ENCODE measurements around the gene IFITM2.
"Not testable (repeated sequence)": the region's sequence is repeated elsewhere in the genome, so short reads cannot be mapped to it uniquely, and the experiment has no call there.

IFITM2 gene

DNA sequence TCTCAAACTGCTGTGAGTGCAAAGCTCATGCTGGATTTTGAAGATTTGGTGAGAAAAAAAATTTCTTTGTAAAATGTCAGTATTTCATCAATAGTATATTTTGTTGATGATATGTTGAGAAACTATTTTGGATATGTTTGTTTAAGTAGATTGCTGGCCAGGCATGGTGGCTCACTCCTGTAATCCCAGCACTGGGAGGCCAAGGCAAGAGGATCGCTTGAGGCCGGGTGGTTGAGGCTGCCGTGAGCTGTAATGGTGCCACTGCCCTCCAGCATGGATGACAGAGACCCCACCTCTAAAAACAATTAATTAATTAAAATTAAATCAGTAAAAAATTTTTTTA, 19.9 kb downstream of the IFITM2 start:
- no peak for DNase-seq

DNA sequence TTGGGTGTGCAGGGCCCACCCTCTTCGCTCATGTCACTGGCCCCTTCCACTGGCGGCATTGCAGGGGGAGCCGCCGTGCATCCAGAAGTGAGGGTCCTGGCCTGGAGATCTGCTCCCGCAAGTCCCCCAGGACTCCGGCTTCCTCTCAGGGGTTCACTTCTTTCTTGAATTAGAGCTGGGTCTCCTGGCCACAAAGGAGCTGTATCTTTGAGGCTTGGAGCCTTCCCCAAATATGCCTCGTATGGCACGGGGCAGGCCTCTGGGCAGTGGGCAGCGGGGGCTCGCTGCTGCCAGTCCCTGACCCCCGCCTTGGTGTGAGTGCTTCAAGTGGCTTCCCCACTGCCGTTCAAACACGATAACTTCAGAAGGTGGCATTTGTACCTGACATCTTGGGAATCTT, 20.4 kb downstream of the IFITM2 start:
- no peak for DNase-seq

DNA sequence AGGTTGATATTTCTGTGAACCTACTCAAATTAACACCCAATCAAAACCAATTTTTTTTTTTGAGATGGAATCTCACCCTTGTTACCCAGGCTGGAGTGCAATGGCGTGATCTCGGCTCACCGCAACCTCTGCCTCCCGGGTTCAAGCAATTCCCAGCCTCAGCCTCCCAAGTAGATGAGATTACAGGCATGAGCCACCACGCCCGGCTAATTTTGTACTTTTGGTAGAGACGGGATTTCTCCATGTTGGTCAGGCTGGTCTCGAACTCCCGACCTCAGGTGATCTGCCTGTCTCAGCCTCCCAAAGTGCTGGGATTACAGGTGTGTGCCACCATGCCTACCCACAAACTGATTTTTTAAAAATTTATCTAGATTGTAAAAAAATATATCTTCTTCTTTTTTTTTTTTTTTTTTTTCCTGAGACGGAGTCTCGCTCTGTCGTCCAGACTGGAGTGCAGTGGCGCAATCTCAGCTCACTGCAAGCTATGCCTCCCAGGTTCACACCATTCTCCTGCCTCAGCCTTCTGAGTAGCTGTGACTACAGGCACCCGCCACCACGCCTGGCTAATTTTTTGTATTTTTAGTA, 21.0 kb downstream of the IFITM2 start:
- not testable (repeated sequence) for DNase-seq

DNA sequence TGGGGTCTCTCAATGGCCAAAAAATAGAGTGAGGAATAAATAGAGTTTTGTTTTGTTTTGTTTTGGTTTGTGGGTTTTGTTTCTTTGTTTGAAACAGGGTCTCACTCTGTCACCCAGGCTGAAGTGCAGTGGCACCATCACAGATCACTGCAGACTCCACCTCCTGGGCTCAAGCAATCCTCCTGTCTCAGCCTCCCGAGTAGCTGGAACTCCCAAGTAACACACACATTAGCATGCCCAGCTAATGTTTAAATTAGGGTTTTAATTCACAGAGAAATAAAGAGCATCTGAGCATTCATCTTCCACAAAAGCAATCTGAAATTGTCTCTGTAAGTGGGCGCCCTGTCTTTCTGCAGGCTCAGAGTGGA, 22.3 kb downstream of the IFITM2 start:
- no peak for DNase-seq

DNA sequence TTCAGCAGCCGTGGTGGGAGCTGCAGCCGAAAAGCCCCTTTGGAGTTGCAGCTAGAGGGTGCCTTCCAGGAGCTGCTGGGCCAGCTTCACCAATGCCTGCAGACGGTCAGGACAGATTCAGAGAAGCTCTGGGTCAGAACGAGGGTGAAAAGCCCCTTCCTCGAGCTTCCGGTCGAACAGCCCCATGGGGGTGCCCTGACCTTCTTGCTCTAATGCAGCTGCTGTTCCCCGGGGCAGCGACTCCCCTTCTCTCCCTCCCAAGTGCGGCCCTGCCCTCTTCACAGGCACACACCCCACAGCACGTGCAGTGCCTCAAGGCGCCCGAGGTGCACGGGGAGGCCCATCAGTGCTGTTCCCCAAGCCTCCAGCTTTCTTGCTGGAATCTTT, 22.7 kb downstream of the IFITM2 start:
- DNase-seq: no peak

DNA sequence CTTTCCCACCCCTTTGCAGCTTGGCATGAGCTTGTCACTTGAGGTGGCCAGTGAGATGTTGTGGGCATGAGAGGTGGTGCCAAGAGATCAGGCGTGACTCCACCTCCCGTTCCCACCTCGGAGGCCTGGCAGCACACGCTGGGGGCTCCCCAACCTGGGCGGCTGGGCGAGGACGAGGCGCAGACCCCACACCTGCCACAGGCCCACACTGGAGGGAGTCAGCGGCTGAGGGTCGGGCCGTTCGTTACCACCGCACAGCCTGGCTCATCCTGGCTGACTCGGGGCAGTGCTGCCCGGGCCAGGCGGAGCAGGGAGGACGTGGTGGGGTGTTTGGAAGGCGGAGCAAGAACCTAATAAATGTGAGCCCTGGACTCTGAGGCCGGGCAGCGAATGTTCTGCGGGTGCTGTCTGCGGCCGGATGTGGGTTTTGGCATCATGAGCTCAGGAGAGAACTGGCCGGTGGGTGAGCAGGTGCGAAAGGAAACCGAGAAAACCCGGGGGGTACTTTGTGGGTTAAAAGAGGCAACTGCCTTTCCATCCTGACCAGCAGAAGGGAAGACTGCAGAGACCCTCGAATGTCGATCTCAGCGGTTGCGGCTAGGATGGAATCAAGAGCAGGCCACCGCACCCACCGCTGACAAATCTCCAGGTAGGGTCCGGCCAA, 23.2 kb downstream of the IFITM2 start:
- DNase-seq: no peak

DNA sequence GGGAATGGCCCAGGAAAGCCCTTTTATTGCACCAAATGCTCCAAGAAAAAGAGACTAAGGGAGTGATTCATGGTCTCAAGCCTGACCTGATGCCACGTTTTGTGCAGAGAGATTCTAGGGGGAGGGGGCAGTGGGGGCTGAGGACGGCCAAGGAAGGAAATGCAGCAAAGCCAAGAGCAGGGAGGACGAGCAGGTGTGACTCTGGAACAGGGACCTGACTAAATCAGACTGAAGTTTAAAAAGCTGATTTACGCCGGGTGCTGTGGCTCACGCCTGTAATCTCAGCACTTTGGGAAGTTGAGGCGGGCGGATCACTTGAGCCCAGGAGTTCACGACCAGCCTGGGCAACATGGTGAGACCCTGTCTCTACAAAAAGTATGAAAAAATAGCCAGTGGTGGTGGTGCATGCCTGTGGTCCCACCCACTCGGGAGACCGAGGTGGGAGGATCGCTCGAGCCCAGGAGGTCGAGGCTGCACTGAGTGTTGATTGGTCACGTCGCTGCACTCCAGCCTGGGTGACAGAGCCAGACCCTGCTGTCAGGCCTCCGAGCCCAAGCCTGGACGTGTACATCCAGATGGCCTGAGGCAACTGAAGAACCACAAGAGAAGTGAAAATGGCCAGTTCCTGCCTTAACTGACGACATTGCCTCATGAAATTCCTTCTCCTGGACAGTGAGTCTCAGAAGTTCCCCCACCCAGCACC, 23.9 kb downstream of the IFITM2 start:
- no peak for DNase-seq

DNA sequence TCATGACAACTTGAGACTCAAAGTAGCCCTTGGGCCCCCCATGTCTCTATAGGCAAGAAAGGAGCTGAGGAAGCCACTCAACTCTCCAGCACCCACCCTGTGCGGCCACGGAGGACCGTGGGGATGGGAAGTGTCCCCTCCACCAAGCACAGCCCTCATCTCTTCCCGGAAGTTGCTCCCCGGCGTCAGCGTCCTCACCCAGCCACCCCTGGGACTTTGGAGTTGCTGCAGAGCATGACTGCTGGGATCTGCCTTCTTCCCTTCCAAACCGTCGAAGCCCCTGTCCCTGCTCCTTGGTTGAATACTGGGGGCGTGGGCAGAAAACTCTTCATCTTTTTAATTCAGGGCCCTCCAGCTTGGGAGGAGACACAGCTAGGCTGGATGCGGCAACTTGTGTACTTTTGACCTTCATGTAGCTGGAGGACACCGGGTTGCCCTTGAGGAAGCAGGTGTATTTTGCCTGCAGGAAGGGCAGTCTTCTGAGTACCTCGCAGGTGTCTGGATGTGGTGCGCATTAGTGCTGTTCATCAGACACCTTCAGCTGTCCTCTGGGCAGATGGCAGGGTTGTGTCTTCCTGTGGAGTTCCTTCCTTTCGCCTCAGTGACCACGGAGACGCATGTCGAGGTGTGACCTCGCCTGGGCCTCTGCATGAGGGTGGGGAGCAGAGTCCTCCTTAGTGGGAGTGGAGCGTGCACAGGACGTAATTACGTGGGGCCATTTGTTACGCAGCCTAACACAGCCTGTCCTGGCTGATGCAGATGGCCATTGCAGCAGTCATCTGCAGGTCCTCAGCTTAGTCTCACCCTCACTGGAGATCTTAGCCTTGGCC, 25.2 kb downstream of the IFITM2 start:
- no peak for DNase-seq

DNA sequence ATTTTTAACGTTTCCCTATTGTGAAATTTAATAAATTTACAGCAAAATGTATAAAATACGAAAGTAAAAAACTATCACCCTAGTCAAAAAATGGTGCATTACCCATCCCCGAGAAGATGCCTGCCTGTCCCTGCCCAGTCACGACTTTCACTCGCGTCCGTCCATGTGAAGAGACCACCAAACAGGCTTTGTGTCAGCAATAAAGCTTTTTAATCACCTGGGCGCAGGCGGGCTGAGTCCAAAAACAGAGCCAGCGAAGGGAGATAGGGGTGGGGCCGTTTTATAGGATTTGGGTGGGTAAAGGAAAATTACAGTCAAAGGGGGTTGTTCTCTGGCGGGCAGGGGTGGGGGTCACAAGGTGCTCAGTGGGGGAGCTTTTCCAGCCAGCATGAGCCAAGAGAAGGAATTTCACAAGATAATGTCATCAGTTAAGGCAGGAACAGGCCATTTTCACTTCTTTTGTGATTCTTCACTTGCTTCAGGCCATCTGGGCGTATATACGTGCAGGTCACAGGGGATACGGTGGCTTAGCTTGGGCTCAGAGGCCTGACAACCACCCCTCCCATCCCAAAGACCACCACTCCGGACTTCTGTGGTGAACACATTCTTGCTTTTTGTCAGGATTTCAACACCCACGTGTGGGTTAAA, 26.1 kb downstream of the IFITM2 start:
- not testable (repeated sequence) for DNase-seq

DNA sequence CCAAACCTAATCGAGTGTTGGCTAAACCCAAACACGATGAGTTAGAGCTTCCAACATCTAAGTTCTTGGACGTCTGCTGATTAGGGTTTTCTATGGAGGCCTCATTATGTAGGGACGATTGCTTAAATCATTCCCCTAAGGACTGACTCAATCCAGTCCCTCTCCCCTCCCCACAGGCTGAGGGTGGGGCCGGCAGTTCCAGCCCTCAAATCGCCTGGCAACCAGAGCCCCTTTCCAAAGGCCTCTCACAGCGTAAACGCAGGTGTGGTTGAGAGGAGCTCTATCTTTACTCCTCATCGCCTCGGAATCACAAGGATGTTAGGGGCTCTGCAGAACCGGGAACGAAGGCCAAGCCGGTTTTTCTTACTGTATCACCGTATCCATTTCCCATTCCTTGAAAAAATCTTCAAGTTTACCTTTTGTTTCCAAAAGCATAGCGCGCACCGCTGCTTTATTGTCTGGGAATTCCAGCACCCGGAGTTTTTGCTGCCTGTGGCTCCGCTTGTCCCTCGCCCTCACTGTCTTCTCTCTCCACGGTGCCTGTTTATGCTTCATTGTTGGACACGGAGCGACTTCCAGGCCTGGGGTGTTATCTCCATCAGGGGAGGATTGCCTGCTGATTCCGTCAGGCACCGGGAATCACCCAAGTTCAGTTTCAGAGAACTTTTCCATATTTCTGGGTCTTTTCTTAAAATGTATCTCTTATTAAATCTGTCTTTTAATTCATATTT, 26.8 kb downstream of the IFITM2 start:
- DNase-seq: peak in 1 of 2 experiments; percentile 33

DNA sequence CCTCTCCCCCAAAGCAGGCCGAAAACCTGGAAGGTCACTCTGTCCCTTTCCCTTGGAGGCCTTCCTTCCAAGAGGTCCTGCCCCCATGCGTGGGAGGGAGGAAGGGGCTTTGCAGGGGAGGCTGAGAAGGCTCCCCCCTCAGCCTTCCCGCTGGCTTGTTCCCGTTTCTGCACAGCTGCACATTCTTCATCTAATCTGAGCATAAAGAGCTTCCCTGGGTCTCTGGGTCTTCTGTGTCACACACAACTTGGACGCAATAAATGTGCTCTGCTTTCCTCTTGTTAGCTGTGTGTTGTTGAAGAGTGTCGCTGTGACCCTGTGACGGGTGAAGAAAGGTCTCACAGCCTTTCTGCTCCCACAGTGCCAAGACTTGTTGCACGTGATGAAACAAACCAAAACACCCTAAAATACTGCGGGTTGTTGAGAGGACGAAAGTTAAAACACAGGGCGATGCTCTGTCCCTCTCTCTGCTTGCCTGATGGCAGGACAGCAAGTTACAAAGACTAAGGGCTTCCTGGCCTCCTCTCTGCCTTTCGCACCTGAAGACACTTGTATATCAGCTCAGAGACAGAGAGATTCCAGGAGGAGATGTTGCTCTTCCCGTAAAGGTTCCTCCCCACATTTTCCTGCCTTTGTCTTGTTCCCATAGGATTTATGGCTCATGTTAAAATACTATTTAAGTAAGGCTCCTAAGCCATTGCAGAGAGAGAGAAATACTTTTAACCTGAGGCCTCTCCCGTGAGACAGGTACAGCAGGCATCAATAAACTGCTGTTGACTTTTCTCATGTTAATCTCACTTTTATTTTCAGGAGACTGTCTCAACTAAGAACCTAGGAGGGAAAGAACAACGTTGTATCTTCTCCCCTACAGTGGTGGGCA, 28.4 kb downstream of the IFITM2 start:
- no peak for DNase-seq

DNA sequence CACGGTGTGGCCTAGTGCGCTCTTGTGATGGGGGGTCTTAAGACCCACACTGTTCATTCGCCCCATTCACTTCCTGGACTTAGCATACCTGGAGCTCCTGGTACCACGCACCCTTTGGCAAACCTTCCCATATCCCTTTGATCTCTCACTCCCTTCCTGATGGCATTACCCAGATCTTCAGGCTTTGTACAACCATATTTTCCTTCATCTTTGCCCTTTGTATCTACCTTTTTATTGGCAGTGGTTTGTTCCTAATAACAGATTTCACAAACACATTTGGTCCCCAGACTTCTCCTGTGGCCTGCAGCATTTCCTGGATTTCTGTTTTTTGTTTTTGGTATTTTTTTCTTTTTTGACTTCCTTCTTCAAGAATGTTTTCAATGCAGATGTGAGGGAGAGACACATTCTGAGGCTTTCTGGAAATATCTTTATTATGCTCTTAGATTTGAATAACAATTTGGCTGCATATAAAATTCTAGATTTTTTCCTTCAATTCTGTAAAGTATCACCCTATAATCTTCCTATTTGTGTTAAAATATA, 29.1 kb downstream of the IFITM2 start:
- DNase-seq: no peak

DNA sequence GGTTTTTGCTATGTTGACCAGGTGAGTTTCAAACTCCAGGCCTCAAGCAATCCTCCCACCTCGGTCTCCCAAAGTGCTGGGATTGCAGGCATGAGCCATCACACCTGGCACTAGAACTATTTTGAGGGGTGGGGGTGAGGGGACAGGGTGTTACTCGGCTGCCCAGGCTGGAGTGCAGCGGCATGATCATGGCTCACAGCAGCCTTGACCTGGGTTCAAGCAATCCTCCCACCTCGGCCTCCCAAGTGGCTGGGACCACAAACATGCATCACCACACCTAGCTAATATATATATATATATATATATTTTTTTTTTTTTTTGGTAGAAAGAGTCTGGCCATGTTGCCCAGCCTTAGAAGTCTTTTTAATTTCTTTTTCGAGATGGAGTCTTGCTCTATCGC, 30.1 kb downstream of the IFITM2 start:
- DNase-seq: no peak

DNA sequence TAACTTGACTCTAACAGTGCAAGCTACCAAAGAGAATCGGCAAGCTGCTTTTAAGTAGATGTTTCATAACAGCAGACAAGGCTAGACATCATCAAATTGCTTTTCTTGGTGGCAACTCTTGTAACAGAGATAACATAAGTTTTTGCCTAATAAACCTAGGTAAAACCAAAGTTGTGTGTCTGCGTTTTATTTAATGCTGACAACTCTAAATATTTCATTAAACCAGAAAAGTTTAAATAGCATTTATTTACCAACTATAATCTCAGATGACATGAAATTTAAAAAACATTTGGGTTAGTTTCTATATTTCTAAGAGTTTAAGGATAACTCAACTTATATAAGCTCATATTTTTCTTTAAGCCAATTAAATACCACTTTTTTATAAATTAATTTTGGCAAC, 32.3 kb downstream of the IFITM2 start:
- DNase-seq: no peak

DNA sequence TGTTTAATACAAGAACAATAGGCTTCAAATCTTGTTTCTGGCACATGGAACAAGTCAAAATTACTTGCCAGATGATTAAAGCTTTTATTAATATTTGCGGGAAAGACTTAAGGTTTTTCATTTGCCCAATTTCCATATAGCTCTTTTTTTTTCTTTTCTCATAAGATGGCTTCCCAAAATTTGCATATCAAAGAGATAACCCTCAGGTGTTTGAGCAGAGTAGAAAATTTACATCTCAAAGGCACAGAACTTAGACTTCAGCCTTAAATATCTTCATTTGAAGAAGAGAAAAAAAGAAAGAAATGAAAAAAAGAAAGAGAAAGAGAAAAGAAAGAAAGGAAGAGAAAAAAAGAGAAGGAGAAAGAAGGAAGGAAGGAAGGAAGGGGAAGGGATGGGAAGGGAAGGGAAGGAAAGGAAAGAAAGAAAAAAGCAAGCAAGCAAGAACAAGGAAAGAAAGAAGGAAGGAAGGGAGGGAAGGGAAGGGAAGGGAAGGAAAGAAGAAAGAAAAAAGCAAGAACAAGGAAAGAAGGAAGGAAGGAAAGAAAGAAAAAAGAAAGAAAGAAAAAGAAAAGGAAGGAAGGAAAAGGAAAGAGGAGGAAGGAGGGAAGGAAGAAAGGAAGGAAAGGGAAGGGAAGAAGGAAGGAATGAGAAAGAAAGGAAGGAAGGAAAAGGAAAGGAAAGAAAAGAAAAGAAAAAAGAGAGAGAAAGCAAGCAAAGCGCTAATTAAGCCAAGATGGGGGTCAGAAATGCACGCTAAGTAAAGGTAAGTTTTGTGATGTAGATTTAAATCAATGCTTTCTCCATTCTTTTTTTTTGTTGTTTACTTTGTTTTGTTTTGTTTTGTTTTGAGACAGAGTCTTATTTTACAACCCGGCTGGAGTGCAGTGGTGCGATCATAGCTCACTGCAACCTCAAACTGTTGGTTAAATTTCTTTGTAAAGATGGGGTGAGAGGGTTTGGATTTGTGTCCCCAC, 33.2 kb downstream of the IFITM2 start:
- DNase-seq: no peak

DNA sequence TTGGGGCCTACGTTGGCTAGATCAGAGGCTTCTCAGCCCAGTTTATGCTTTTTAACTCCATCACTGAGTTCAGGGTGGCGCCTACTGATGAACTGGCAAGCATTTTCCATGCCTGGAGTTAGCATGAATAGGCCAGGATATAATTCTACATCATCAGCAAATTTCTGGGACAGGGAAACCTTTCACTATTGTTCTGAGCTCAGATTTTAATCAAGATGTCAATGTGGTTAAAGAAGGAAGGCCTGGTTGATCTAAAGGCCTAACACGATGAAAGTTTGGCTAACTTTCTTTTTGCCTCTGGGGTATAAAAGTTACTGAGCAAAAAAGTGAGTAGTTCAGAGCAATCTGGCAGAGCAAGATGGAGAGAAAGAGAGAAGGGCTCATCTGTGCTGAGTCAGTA, 34.7 kb downstream of the IFITM2 start:
- no peak for DNase-seq

DNA sequence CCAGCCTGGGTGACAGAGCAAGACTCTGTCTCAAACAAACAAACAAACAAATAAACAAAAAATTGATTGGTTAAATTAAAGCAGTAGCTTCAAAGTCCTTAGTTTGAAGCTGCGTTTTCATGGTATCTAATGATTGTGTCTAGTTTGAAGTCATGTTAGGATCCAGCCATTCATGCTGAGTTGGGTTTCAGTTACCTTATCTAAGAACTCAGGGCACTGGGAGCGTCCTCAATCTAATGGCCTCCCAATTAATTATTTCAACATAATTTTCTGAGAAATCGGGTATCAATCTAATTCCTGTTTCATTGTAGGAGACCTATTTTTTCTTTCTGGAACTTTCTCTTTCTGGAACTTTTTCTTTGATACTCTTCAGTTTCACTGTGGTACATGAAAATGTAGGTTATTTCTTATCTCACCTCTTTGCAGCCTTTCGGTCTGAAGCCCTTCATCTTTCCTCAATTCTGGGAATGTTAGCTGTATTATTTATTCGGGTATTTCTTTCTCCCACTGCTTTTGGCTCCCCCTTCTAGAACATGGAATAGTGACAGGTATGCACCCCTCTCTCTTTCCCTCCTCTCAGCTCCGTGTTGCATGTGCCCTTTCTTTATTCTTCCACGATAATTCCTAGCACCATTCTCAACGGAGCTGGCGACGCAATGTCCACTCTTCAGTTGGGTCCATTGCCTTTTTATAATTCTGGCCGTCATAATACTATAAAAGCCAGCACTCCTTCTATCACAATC, 37.4 kb downstream of the IFITM2 start:
- no peak for DNase-seq

DNA sequence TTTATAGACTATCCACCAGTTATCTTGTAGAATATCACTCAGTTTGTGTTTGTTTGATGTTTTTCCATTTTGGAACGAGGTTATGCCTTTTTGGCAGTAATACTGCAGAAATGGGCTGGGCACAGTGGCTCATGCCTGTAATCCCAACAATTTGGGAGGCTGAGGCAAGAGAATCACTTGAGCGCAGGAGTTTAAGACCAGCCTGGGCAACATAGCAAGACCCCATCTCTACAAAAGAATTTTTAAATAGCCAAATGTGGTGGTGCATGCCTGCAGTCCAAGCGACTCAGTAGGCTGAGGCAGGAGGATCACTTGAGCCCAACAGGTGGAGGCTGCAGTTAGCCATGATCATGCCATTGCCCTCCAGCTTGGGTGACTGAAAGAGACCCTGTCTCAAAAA, 38.9 kb downstream of the IFITM2 start:
- DNase-seq: no peak

DNA sequence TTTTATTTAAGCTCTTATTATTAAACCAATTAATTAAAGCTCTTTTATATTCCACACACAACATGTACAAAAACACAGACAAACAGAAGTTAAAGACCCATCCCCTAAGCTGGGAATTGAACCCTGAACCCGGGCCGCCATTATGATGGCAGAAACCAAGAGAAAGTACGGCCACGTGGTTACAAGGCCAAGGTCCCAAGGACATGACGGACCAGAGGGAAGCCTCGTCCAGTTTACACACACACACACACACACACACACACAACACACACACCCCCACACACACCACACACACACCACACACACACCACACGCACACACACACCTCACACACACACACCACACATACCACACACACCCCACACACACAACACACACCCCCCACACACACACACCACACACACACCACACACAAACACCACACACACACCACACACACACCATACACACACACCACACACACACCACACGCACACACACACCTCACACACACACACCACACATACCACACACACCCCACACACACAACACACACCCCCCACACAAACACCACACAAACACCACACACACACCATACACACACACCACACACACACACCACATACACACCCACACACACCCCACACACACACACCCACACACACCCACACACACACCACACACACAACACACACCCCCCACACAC, 41.8 kb downstream of the IFITM2 start:
- DNase-seq: not testable (repeated sequence)
